NCI-H82 (cell line): Measurements from ENCODE around the gene ZSWIM4.
A peak's percentile ranks its signal among the peaks of the same experiment; 100 is the strongest.
"Not testable (repeated sequence)": the region's sequence is repeated elsewhere in the genome, so short reads cannot be mapped to it uniquely, and the experiment has no call there.

Experiments
- DNase-seq: peaks from one replicate; lab custom pipeline; 2025; lab: John Stamatoyannopoulos, UW

Gene ZSWIM4

GRCh38 chr19:13794757-13795589 is at the start of gene ZSWIM4:
TSS of gene ZSWIM4 (plus strand) at chr19:13795443. CDS start at chr19:13795649, 206 bp downstream.
- DNase-seq: peak; percentile 100

- no peak for DNase-seq
Measured at GRCh38 chr19:13747098-13747453, 48.2 kb upstream of the ZSWIM4 start.

- peak; percentile 53 for DNase-seq
Measured at GRCh38 chr19:13748169-13748828, 46.9 kb upstream of the ZSWIM4 start.

GRCh38 chr19:13751436-13751835 is 43.8 kb upstream of the ZSWIM4 start:
- no peak for DNase-seq

- DNase-seq: not testable (repeated sequence)
Measured at GRCh38 chr19:13753622-13754021, 41.6 kb upstream of the ZSWIM4 start.

GRCh38 chr19:13756210-13756609 is 39.0 kb upstream of the ZSWIM4 start:
- no peak for DNase-seq

GRCh38 chr19:13757805-13758772 is 37.2 kb upstream of the ZSWIM4 start:
- DNase-seq: no peak

- no peak for DNase-seq
Measured at GRCh38 chr19:13758795-13759194, 36.4 kb upstream of the ZSWIM4 start.

GRCh38 chr19:13761423-13761822 is 33.8 kb upstream of the ZSWIM4 start:
- no peak for DNase-seq

GRCh38 chr19:13762635-13763235 is 32.5 kb upstream of the ZSWIM4 start:
- no peak for DNase-seq

- no peak for DNase-seq
Measured at GRCh38 chr19:13763265-13763664, 32.0 kb upstream of the ZSWIM4 start.

- peak; percentile 94 for DNase-seq
Measured at GRCh38 chr19:13764101-13764807, 31.0 kb upstream of the ZSWIM4 start, which contains the start of gene MRI1. TSS of gene MRI1 (plus strand) at chr19:13764522. CDS start at chr19:13764589, 67 bp downstream.

- peak; percentile 51 for DNase-seq
Measured at GRCh38 chr19:13764821-13765394, 30.3 kb upstream of the ZSWIM4 start.

GRCh38 chr19:13765395-13766094 is 29.7 kb upstream of the ZSWIM4 start:
- DNase-seq: no peak

GRCh38 chr19:13766095-13766481 is 29.2 kb upstream of the ZSWIM4 start:
- DNase-seq: no peak

GRCh38 chr19:13768510-13768909 is 26.7 kb upstream of the ZSWIM4 start:
- no peak for DNase-seq

- no peak for DNase-seq
Measured at GRCh38 chr19:13770013-13770635, 25.1 kb upstream of the ZSWIM4 start.

- peak; percentile 95 for DNase-seq
Measured at GRCh38 chr19:13774217-13775191, 20.7 kb upstream of the ZSWIM4 start, which contains the start of gene C19orf53. TSS of gene C19orf53 (plus strand) at chr19:13774456. CDS start at chr19:13774478, 22 bp downstream.
